WTC11 (cell line): ENCODE results near the gene LCN15. TPM values are rescaled to one million over a fixed set of nuclear protein-coding genes. Genes with fewer than 3 reads are reported as not detected.

Source experiments
- ATAC-seq: fragments of 200-7000 bp; cut with Tn5 transposase; 2 replicates; pipeline ENCODE4 v1.10.0; 2021; ENCODE audit warnings: mild to moderate bottlenecking, moderate library complexity
- CTCF ChIA-PET: fragments of 300-600 bp; sonication (Branson Sonifier 250); formaldehyde crosslinking; loops from one replicate; lab custom pipeline; 2021; ENCODE audit warnings: antibody characterized with exemption; lab: Charles Lee
- POLR2A ChIA-PET: fragments of 350-600 bp; sonication (Branson Sonifier 250); formaldehyde crosslinking; loops from one replicate; lab custom pipeline; 2021; ENCODE audit warnings: antibody characterized with exemption; lab: Charles Lee
- DNase-seq: peaks from one replicate; pipeline ENCODE4 v3.0.0; 2021; ENCODE audit warnings: low spot score
- H3K27ac Mint-ChIP-seq: 2 replicates; pipeline ENCODE4 v1.8.0; 2021; ENCODE audit warnings: mixed read lengths
- H3K27me3 Mint-ChIP-seq: 2 replicates; pipeline ENCODE4 v1.8.0; 2021; ENCODE audit warnings: low read depth, mild to moderate bottlenecking, moderate library complexity, mixed read lengths
- H3K36me3 Mint-ChIP-seq: 2 replicates; pipeline ENCODE4 v1.8.0; 2021; ENCODE audit warnings: mixed read lengths
- H3K4me1 Mint-ChIP-seq: 2 replicates; pipeline ENCODE4 v1.8.0; 2022; ENCODE audit warnings: mixed read lengths
- H3K4me3 Mint-ChIP-seq: 2 replicates; pipeline ENCODE4 v1.8.0; 2021; ENCODE audit warnings: mild to moderate bottlenecking, moderate library complexity, mixed read lengths
- H3K9me3 Mint-ChIP-seq: 2 replicates; pipeline ENCODE4 v1.8.0; 2021; ENCODE audit warnings: mixed read lengths
- AFF4 ChIP-seq: sonication (generic); formaldehyde crosslinking; IDR thresholded peaks from 2 replicates; pipeline ENCODE4 v1.8.1; 2023; ENCODE audit warnings: mild to moderate bottlenecking, missing genetic modification reagents, borderline replicate concordance
- ATF2 ChIP-seq: sonication (generic); formaldehyde crosslinking; IDR thresholded peaks from 2 replicates; pipeline ENCODE4 v1.8.1; 2022; ENCODE audit warnings: low read depth, missing genetic modification reagents, borderline replicate concordance
- CREB1 ChIP-seq: sonication (generic); formaldehyde crosslinking; IDR thresholded peaks from 2 replicates; pipeline ENCODE4 v1.8.0; 2023; ENCODE audit warnings: mild to moderate bottlenecking, missing genetic modification reagents
- CREM ChIP-seq: sonication (generic); formaldehyde crosslinking; IDR thresholded peaks from 2 replicates; pipeline ENCODE4 v1.8.1; 2022; ENCODE audit warnings: mild to moderate bottlenecking, missing genetic modification reagents, moderate library complexity
- E2F1 ChIP-seq: sonication (generic); formaldehyde crosslinking; IDR thresholded peaks from 2 replicates; pipeline ENCODE4 v1.8.0; 2022; ENCODE audit warnings: mild to moderate bottlenecking, missing genetic modification reagents
- E2F4 ChIP-seq: sonication (generic); formaldehyde crosslinking; IDR thresholded peaks from 2 replicates; pipeline ENCODE4 v1.8.1; 2022; ENCODE audit warnings: low read depth, mild to moderate bottlenecking, moderate library complexity, missing genetic modification reagents, borderline replicate concordance
- E2F5 ChIP-seq: sonication (generic); formaldehyde crosslinking; IDR thresholded peaks from 2 replicates; pipeline ENCODE4 v1.8.1; 2022; ENCODE audit warnings: mild to moderate bottlenecking, moderate library complexity, missing genetic modification reagents
- FOXJ3 ChIP-seq: sonication (generic); formaldehyde crosslinking; IDR thresholded peaks from 2 replicates; pipeline ENCODE4 v1.9.0; 2021; ENCODE audit warnings: missing genetic modification reagents, mild to moderate bottlenecking, borderline replicate concordance
- IRF1 ChIP-seq: sonication (generic); formaldehyde crosslinking; IDR thresholded peaks from 2 replicates; pipeline ENCODE4 v1.8.0; 2023; ENCODE audit warnings: missing genetic modification reagents
- IRF2 ChIP-seq: sonication (generic); formaldehyde crosslinking; IDR thresholded peaks from 2 replicates; pipeline ENCODE4 v1.8.0; 2022; ENCODE audit warnings: low read depth, missing genetic modification reagents, borderline replicate concordance
- JAZF1 ChIP-seq: fragments of 250-450 bp; sonication (Bioruptor Pico); IDR thresholded peaks from 2 replicates; pipeline ENCODE4 v1.9.0; 2021; ENCODE audit warnings: moderate library complexity, mild to moderate bottlenecking, inconsistent platforms
- NFATC4 ChIP-seq: fragments of 250-450 bp; sonication (Bioruptor Pico); IDR thresholded peaks from 2 replicates; pipeline ENCODE4 v1.9.0; 2021; ENCODE audit warnings: mild to moderate bottlenecking
- NFE2L1 ChIP-seq: sonication (generic); formaldehyde crosslinking; IDR thresholded peaks from 2 replicates; pipeline ENCODE4 v1.8.1; 2023; ENCODE audit warnings: missing genetic modification reagents
- PRDM15 ChIP-seq: sonication (generic); formaldehyde crosslinking; IDR thresholded peaks from 2 replicates; pipeline ENCODE4 v1.8.0; 2022; ENCODE audit warnings: missing genetic modification reagents
- PREB ChIP-seq: sonication (generic); formaldehyde crosslinking; IDR thresholded peaks from 2 replicates; pipeline ENCODE4 v1.8.1; 2022; ENCODE audit warnings: mild to moderate bottlenecking, missing genetic modification reagents, moderate library complexity, borderline replicate concordance
- RORB ChIP-seq: fragments of 250-450 bp; sonication (Bioruptor Pico); IDR thresholded peaks from 2 replicates; pipeline ENCODE4 v1.9.0; 2021; ENCODE audit warnings: mild to moderate bottlenecking
- USF1 ChIP-seq: sonication (generic); formaldehyde crosslinking; IDR thresholded peaks from 2 replicates; pipeline ENCODE4 v1.8.0; 2022; ENCODE audit warnings: mild to moderate bottlenecking, missing genetic modification reagents
- ZNF121 ChIP-seq: sonication (generic); formaldehyde crosslinking; IDR thresholded peaks from 2 replicates; pipeline ENCODE4 v1.8.0; 2023; ENCODE audit warnings: missing genetic modification reagents
- ZNF512 ChIP-seq: sonication (generic); formaldehyde crosslinking; IDR thresholded peaks from 2 replicates; pipeline ENCODE4 v1.8.1; 2022; ENCODE audit warnings: missing genetic modification reagents, borderline replicate concordance
- total RNA-seq: library from RNA; stranded (reverse); gene quantifications from 3 replicates; pipeline ENCODE4 v1.2.3, GENCODE V29; 2021

LCN15 gene
- total RNA-seq, 1 experiment from 2014 or later = 0.52 TPM

- Mint-ChIP-seq H3K36me3 (no peaks in the 10 kb centered on the region), H3K4me1 (no peaks in the 10 kb centered on the region; the same call in none of the 2 replicates), H3K27me3 (no peaks in the 10 kb centered on the region), H3K27ac (no peak overlapping the region), H3K4me3 (no peak overlapping the region), H3K9me3 (peaks cover 3% of the 10 kb centered on the region; the same call in 1 of the 2 replicates)
- ChIA-PET CTCF (interaction anchor here (0.8 to 4.1 kb wide), 3 partner anchors 10 to 23 kb away, joined by 3 to 40 read pairs (median 3); no protein-coding TSS in a partner anchor), POLR2A (no interaction called here)
- TF ChIP-seq NFE2L1 (CRISPR knock-in tag) (no peak), IRF2 (CRISPR knock-in tag) (no peak), E2F5 (no peak), ATF2 (no peak), USF1 (CRISPR knock-in tag) (no peak), E2F4 (no peak), PREB (CRISPR knock-in tag) (no peak), ZNF512 (CRISPR knock-in tag) (no peak), PRDM15 (CRISPR knock-in tag) (no peak), JAZF1 (CRISPR knock-in tag) (no peak), RORB (CRISPR knock-in tag) (no peak), FOXJ3 (CRISPR knock-in tag) (no peak), AFF4 (CRISPR knock-in tag) (no peak), CREM (CRISPR knock-in tag) (no peak), ZNF121 (CRISPR knock-in tag) (no peak), IRF1 (CRISPR knock-in tag) (no peak), CREB1 (CRISPR knock-in tag) (no peak), E2F1 (no peak), NFATC4 (CRISPR knock-in tag) (no peak)
- DNase-seq (no peak), ATAC-seq (no peak)
These were observed 24.2 kb downstream of the LCN15 start for GRCh38 chr9:136740069-136740468.
